ENCODE data around the gene FBXO5. TPM values are rescaled to one million over a fixed set of nuclear protein-coding genes. Genes with fewer than 3 reads are reported as not detected.

Gene FBXO5
- total RNA-seq, 2 experiments from 2014 or later = 3.0 to 3.3 TPM

- no peaks in the 10 kb centered on the region for H3K36me3 ChIP-seq (ENCODE audit: insufficient read depth, low read length)
Measured at GRCh38 chr6:152948150-152948768, 34.6 kb downstream of the FBXO5 start.

GRCh38 chr6:152946995-152947394, 35.8 kb downstream of the FBXO5 start:
- ATAC-seq (ENCODE audit: poor library complexity) = no peak
- no peaks in the 10 kb centered on the region for H3K9me3 Mint-ChIP-seq
- H3K36me3 Mint-ChIP-seq (ENCODE audit: low read depth) = no peaks in the 10 kb centered on the region
- H3K4me1 Mint-ChIP-seq (ENCODE audit: low read depth) = peaks cover 8% of the 10 kb centered on the region
- DNase-seq = no peak
- H3K27me3 Mint-ChIP-seq = peaks cover 44% of the 10 kb centered on the region
- TF ChIP-seq CTCF (IDR thresholded peaks at IDR 0.05) = no peak
- H3K27ac ChIP-seq (ENCODE audit: low read depth in 1 of 2, low read length in 2 of 2) = no peak overlapping the region
- intact Hi-C loops (cut with DNase I, micrococcal nuclease) = loop anchor here in 1 of 2 experiments (5.0 kb wide), 1 partner anchor 85 kb away; no protein-coding TSS in a partner anchor
- POLR2A ChIA-PET = interaction anchor here (0.5 kb wide), 1 partner anchor 728 kb away, joined by 6 read pairs; no protein-coding TSS in a partner anchor
- H3K27me3 ChIP-seq (ENCODE audit: control insufficient read depth in 1 of 2, insufficient read depth in 2 of 2, low read length in 2 of 2) = peaks cover 8 to 13% of the 10 kb centered on the region in 2 experiments
- no peaks in the 10 kb centered on the region for H3K36me3 ChIP-seq (ENCODE audit: insufficient read depth, low read length)
- CTCF ChIA-PET = no interaction called here
- no peak overlapping the region for H3K4me3 ChIP-seq (ENCODE audit: low read length)
- H3K4me3 Mint-ChIP-seq = no peak overlapping the region
- no peak overlapping the region for H3K27ac Mint-ChIP-seq
- no peaks in the 10 kb centered on the region for H3K9me3 ChIP-seq (ENCODE audit: control insufficient read depth in 1 of 2, insufficient read depth in 1 of 2, low read length in 2 of 2)
- peaks cover 6% of the 10 kb centered on the region for H3K4me1 ChIP-seq (ENCODE audit: insufficient read depth, low read length)

More at GRCh38 chr6:152948150-152948768, 34.6 kb downstream of the FBXO5 start:
- POLR2A ChIA-PET = no interaction called here
- H3K9me3 ChIP-seq (ENCODE audit: control insufficient read depth in 1 of 2, insufficient read depth in 1 of 2, low read length in 2 of 2) = no peaks in the 10 kb centered on the region
- no peaks in the 10 kb centered on the region for H3K9me3 Mint-ChIP-seq
- DNase-seq (peak in 3 of 14 experiments; percentile 40 to 56 (median 54)), ATAC-seq (ENCODE audit: poor library complexity) (peak; percentile 65)
- no peak overlapping the region for H3K27ac ChIP-seq (ENCODE audit: low read depth in 1 of 2, low read length in 2 of 2)
- peaks cover 6% of the 10 kb centered on the region for H3K4me1 ChIP-seq (ENCODE audit: insufficient read depth, low read length)
- H3K27me3 Mint-ChIP-seq = peaks cover 39% of the 10 kb centered on the region
- H3K27me3 ChIP-seq (ENCODE audit: control insufficient read depth in 1 of 2, insufficient read depth in 2 of 2, low read length in 2 of 2) = peaks cover 8 to 13% of the 10 kb centered on the region in 2 experiments
- no peak overlapping the region for H3K27ac Mint-ChIP-seq
- no peaks in the 10 kb centered on the region for H3K36me3 Mint-ChIP-seq (ENCODE audit: low read depth)
- CTCF ChIA-PET = interaction anchor here (1.1 kb wide), 1 partner anchor 56 kb away, joined by 3 read pairs; no protein-coding TSS in a partner anchor
- peaks cover 8% of the 10 kb centered on the region for H3K4me1 Mint-ChIP-seq (ENCODE audit: low read depth)
- intact Hi-C loops (cut with DNase I, micrococcal nuclease) = loop anchor here (1.0 to 5.0 kb wide), 2 partner anchors 84 to 86 kb away; no protein-coding TSS in a partner anchor
- no peak overlapping the region for H3K4me3 Mint-ChIP-seq
- TF ChIP-seq CTCF (IDR thresholded peaks at IDR 0.05) = peak; percentile 75
- no peak overlapping the region for H3K4me3 ChIP-seq (ENCODE audit: low read length)

- Mint-ChIP-seq H3K4me3 (no peak overlapping the region), H3K27ac (no peak overlapping the region), H3K9me3 (no peaks in the 10 kb centered on the region), H3K27me3 (peaks cover 48% of the 10 kb centered on the region), H3K4me1 (ENCODE audit: low read depth) (peaks cover 8% of the 10 kb centered on the region), H3K36me3 (ENCODE audit: low read depth) (no peaks in the 10 kb centered on the region)
- no peaks in the 10 kb centered on the region for H3K9me3 ChIP-seq (ENCODE audit: control insufficient read depth in 1 of 2, insufficient read depth in 1 of 2, low read length in 2 of 2)
- peaks cover 6% of the 10 kb centered on the region for H3K4me1 ChIP-seq (ENCODE audit: insufficient read depth, low read length)
- DNase-seq (no peak), ATAC-seq (ENCODE audit: poor library complexity) (no peak)
- ChIA-PET POLR2A (interaction anchor here (0.5 kb wide), 1 partner anchor 728 kb away, joined by 6 read pairs; no protein-coding TSS in a partner anchor), CTCF (no interaction called here)
- no peak for TF ChIP-seq CTCF (IDR thresholded peaks at IDR 0.05)
- intact Hi-C loops (cut with DNase I, micrococcal nuclease) = loop anchor here in 1 of 2 experiments (5.0 kb wide), 1 partner anchor 84 kb away; no protein-coding TSS in a partner anchor
- no peaks in the 10 kb centered on the region for H3K36me3 ChIP-seq (ENCODE audit: insufficient read depth, low read length)
- peaks cover 8 to 13% of the 10 kb centered on the region in 2 experiments for H3K27me3 ChIP-seq (ENCODE audit: control insufficient read depth in 1 of 2, insufficient read depth in 2 of 2, low read length in 2 of 2)
- no peak overlapping the region for H3K27ac ChIP-seq (ENCODE audit: low read depth in 1 of 2, low read length in 2 of 2)
- H3K4me3 ChIP-seq (ENCODE audit: low read length) = no peak overlapping the region
Measured at GRCh38 chr6:152946484-152946883, 36.4 kb downstream of the FBXO5 start.
